Brain microvascular endothelial cell (primary cell): Measurements from ENCODE around the gene NSUN7.

Experiments used
- DNase-seq: peaks from one replicate; pipeline ENCODE4 v3.0.0-alpha.2; 2020
- H3K27ac ChIP-seq: fragments of 250-450 bp; sonication (Bioruptor Pico); 2 replicates; pipeline ENCODE4 v1.5.1; 2020; ENCODE audit warnings: mild to moderate bottlenecking, moderate library complexity
- H3K27me3 ChIP-seq: fragments of 250-450 bp; sonication (Bioruptor Pico); replicated peaks from 2 replicates; pipeline ENCODE4 v1.5.1; 2020; ENCODE audit warnings: mild to moderate bottlenecking
- H3K36me3 ChIP-seq: fragments of 250-450 bp; sonication (Bioruptor Pico); replicated peaks from 2 replicates; pipeline ENCODE4 v1.5.1; 2020; ENCODE audit warnings: mild to moderate bottlenecking
- H3K4me3 ChIP-seq: 2 replicates; pipeline ENCODE4 v1.5.1; 2011; ENCODE audit warnings: low read depth, mild to moderate bottlenecking, control low read depth, low read length, moderate library complexity
- CTCF ChIP-seq: IDR thresholded peaks from 2 replicates; pipeline ENCODE4 v1.5.1; 2011; ENCODE audit warnings: low read depth, mild to moderate bottlenecking, moderate library complexity, low read length, control low read depth, inconsistent platforms; ENCODE audit errors: missing control alignments
- in situ Hi-C: cut with HindIII; loops from 2 replicates; pipeline ENCODE4 v1.10.0; 2017; ENCODE audit warnings: low sequenced_read_pairs, low pct_ligation_motif_present

NSUN7 gene

DNA sequence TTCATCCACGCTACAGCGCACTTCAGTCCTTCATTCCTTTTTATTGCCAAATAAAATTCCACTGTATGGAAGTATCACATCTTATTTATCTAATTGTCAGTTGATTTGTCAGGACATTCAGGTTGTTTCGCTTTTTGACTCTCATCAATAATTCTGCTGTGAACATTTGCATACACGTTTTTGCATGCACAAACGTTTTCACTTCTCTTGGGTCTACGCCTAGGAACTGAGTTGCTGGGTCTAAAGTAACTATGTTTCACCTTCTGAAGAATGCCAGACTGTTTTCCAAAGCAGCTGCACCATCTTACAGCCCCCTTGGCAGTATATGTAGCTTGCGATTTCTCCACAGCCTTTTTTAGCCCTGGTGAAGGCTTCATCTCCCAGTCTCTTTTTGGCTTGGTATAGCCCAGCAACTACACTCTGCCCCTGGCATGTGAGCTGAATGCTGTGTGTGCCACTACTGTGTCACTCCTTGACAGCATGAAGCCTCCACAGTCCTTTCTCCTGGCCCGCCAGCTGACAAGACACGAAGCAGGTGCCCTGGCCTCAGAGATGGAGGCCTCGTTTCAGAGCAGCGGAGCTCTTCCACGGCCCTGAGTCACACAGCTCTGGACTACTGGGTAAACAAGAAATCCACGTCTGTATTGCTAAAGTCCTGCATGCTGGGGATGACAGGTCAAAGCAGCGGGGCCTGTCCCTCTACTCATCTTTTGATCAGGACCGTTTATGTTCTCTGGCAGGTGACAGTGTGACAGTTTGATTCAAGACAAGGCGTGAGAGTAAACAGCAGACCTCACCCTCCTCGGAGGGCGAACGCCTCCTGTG is 75.5 kb downstream of the NSUN7 start:
- no peak for TF ChIP-seq CTCF
- in situ Hi-C loops, result no loop called here

DNA sequence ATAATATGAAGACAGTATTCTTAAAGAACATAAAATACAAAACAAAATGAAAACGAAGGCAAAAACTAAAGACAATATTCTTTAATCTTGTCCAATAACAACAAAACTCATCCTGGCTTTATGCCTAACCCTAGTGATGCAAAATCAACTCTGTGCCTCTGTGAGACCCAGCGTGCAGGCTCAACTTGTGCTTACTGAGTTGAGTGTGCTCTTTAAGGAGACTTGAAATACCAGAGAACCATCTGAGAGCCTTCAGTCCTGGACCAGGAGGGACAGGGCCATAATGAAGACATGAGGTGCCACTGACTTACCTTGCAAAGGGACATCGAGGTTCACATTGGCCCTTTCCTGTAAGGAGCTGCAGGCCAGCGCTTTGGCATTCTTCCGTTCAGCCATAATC is 77.1 kb downstream of the NSUN7 start:
- TF ChIP-seq CTCF, result no peak
- peaks cover 82% of the 10 kb centered on the region for H3K36me3 ChIP-seq
- no peaks in the 10 kb centered on the region for H3K27me3 ChIP-seq
- in situ Hi-C loops, result no loop called here
- no peak overlapping the region for H3K27ac ChIP-seq
- DNase-seq, result no peak
- no peak overlapping the region for H3K4me3 ChIP-seq

More for the DNA sequence above, 75.5 kb downstream of the NSUN7 start:
- H3K36me3 ChIP-seq, result peaks cover 89% of the 10 kb centered on the region
- no peak overlapping the region for H3K27ac ChIP-seq
- no peak for DNase-seq
- no peak overlapping the region for H3K4me3 ChIP-seq
- H3K27me3 ChIP-seq, result no peaks in the 10 kb centered on the region

DNA sequence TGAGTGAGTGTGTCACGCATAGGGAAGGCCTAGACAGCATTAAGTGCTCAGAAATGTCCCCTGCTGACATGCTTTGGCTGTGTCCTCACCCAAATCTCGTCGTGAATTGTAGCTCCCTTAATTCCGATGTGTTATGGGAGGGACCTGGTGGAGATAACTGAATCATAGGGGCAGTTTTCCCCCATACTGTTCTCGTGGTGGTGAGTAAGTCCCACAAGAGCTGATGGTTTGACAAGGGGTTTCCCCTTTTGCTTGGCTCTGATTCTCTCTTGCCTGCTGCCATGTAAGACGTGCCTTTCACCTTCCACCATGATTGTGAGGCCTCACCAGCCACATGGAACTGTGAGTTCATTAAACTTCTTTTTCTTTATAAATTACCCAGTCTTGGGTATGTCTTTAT is 78.0 kb downstream of the NSUN7 start:
- Histone ChIP-seq H3K27ac (no peak overlapping the region), H3K4me3 (no peak overlapping the region), H3K27me3 (no peaks in the 10 kb centered on the region), H3K36me3 (peaks cover 78% of the 10 kb centered on the region)
- no peak for TF ChIP-seq CTCF
- in situ Hi-C loops, result no loop called here
- no peak for DNase-seq

GRCh38 chr4:40828661-40829060 is 78.9 kb downstream of the NSUN7 start:
- TF ChIP-seq CTCF, result no peak
- Histone ChIP-seq H3K27me3 (no peaks in the 10 kb centered on the region), H3K4me3 (no peak overlapping the region), H3K36me3 (peaks cover 78% of the 10 kb centered on the region), H3K27ac (no peak overlapping the region)
- in situ Hi-C loops, result no loop called here
- no peak for DNase-seq

- no peaks in the 10 kb centered on the region for H3K27me3 ChIP-seq
- no peak for DNase-seq
- no peak overlapping the region for H3K27ac ChIP-seq
- H3K4me3 ChIP-seq, result no peak overlapping the region
- TF ChIP-seq CTCF, result no peak
- peaks cover 80% of the 10 kb centered on the region for H3K36me3 ChIP-seq
- in situ Hi-C loops, result no loop called here
Observed at GRCh38 chr4:40829586-40829985, 79.8 kb downstream of the NSUN7 start.
